Endodermal cell (in vitro differentiated cells): Measurements from ENCODE around the gene ZNF222. TPM values are rescaled to one million over a fixed set of nuclear protein-coding genes. Genes with fewer than 3 reads are reported as not detected.
A peak's percentile ranks its signal among the peaks of the same experiment; 100 is the strongest.

ENCODE experiments used
- DNase-seq: peaks from one replicate; pipeline ENCODE4 v3.0.0-alpha.2; 2017
- H3K27ac ChIP-seq: 2 replicates; pipeline ENCODE4 v1.5.1; 2013; ENCODE audit warnings: mild to moderate bottlenecking, low read depth, low read length, moderate library complexity
- H3K27me3 ChIP-seq: 2 replicates; pipeline ENCODE4 v1.6.1; 2013; ENCODE audit warnings: mild to moderate bottlenecking, low read length, moderate library complexity; ENCODE audit not compliant: insufficient read depth, control insufficient read depth, poor library complexity, severe bottlenecking
- H3K36me3 ChIP-seq: 2 replicates; pipeline ENCODE4 v1.7.0; 2013; ENCODE audit warnings: mild to moderate bottlenecking, low read length, moderate library complexity; ENCODE audit not compliant: control insufficient read depth, insufficient read depth
- H3K4me1 ChIP-seq: one replicate; pipeline ENCODE4 v1.7.0; 2013; ENCODE audit warnings: low read length; ENCODE audit not compliant: control insufficient read depth, insufficient read depth
- H3K4me3 ChIP-seq: 2 replicates; pipeline ENCODE4 v1.5.1; 2013; ENCODE audit warnings: mild to moderate bottlenecking, low read length, moderate library complexity
- H3K9ac ChIP-seq: 2 replicates; pipeline ENCODE4 v1.6.1; 2013; ENCODE audit warnings: mild to moderate bottlenecking, low read length, moderate library complexity; ENCODE audit not compliant: poor library complexity, severe bottlenecking; ENCODE audit errors: extremely low read depth
- H3K9me3 ChIP-seq: 2 replicates; pipeline ENCODE4 v1.6.1; 2013; ENCODE audit warnings: mild to moderate bottlenecking, low read length, moderate library complexity; ENCODE audit not compliant: control insufficient read depth
- H3K27ac Mint-ChIP-seq: 2 replicates; pipeline ENCODE4 v1.8.0; 2020; ENCODE audit warnings: mixed read lengths
- H3K27me3 Mint-ChIP-seq: 2 replicates; pipeline ENCODE4 v1.8.0; 2021; ENCODE audit warnings: mild to moderate bottlenecking, mixed read lengths; ENCODE audit not compliant: insufficient read depth
- H3K36me3 Mint-ChIP-seq: 2 replicates; pipeline ENCODE4 v1.8.0; 2020; ENCODE audit warnings: low read depth, mixed read lengths
- H3K4me1 Mint-ChIP-seq: 2 replicates; pipeline ENCODE4 v1.8.0; 2020; ENCODE audit warnings: mixed read lengths
- H3K4me3 Mint-ChIP-seq: 2 replicates; pipeline ENCODE4 v1.8.0; 2020; ENCODE audit warnings: mild to moderate bottlenecking, moderate library complexity, mixed read lengths
- H3K9me3 Mint-ChIP-seq: 2 replicates; pipeline ENCODE4 v1.8.0; 2020; ENCODE audit warnings: mild to moderate bottlenecking, mixed read lengths
- WGBS, 2 experiments: methylation state at CpG; one replicate each; pipeline versions ENCODE4 v1.1.5 to v1.1.7; 2013; ENCODE audit warnings: missing lambda C conversion rate in 2 of 2, mixed read lengths in 1 of 2; ENCODE audit not compliant: insufficient coverage in 1 of 2, insufficient read length in 1 of 2; 5-methylcytosine and 5-hydroxymethylcytosine counted together
- total RNA-seq, 2 donors: library from RNA; stranded (reverse); fragmentation: NEBNext Ultra II Directional in 1 of 2; extraction: Animal tissue kit (Norgen Biotek cat#: 25700) in 1 of 2; gene quantifications; 2 replicates in 1 of 2; 3 replicates in 1 of 2; pipeline ENCODE4 v1.2.1, GENCODE V29; 2021
- TF ChIP-seq, protein P1 (sequence below): fragments of 200-600 bp; sonication (generic); conservative IDR thresholded peaks from 2 replicates; pipeline ENCODE4 v1.5.0; 2021; ENCODE audit warnings: antibody characterized with exemption, mild to moderate bottlenecking

The ZNF222 gene
- total RNA-seq, 2 donors from 2014 or later = 5.0 to 6.0 TPM

DNA sequence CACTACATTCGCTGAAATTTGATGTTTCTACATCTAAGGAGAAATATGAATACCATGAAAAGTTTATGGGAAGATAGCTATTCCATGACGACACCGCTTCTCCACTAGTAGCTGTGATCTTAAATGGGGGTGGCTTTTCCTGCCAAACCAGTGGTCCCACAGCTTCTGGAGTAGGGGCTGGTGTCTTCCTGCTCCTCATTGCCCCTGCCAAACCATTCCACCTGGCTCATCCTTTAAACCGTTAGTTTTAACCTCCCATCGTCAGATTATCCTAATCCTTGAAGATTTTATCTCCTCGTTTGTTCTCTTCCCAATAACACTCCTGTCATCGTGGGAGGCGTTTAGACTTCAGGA is 23.0 kb upstream of the ZNF222 start:
- Mint-ChIP-seq H3K4me1 (peaks cover 9% of the 10 kb centered on the region), H3K4me3 (peak overlapping the region; percentile 85), H3K27ac (peak overlapping the region; percentile 86), H3K27me3 (peaks cover 14% of the 10 kb centered on the region), H3K9me3 (peaks cover 6% of the 10 kb centered on the region), H3K36me3 (peaks cover 18% of the 10 kb centered on the region)
- no peaks in the 10 kb centered on the region for H3K4me1 ChIP-seq
- no peak for DNase-seq
- H3K27ac ChIP-seq = no peak overlapping the region
- no peaks in the 10 kb centered on the region for H3K9me3 ChIP-seq
- H3K27me3 ChIP-seq = no peaks in the 10 kb centered on the region
- H3K9ac ChIP-seq = peak overlapping the region; percentile 49
- WGBS, 2 experiments = 24 to 32% methylated on average over 7 to 8 of the region's 8 CpGs
- H3K36me3 ChIP-seq = peaks cover 8% of the 10 kb centered on the region
- TF ChIP-seq, protein P1, sequence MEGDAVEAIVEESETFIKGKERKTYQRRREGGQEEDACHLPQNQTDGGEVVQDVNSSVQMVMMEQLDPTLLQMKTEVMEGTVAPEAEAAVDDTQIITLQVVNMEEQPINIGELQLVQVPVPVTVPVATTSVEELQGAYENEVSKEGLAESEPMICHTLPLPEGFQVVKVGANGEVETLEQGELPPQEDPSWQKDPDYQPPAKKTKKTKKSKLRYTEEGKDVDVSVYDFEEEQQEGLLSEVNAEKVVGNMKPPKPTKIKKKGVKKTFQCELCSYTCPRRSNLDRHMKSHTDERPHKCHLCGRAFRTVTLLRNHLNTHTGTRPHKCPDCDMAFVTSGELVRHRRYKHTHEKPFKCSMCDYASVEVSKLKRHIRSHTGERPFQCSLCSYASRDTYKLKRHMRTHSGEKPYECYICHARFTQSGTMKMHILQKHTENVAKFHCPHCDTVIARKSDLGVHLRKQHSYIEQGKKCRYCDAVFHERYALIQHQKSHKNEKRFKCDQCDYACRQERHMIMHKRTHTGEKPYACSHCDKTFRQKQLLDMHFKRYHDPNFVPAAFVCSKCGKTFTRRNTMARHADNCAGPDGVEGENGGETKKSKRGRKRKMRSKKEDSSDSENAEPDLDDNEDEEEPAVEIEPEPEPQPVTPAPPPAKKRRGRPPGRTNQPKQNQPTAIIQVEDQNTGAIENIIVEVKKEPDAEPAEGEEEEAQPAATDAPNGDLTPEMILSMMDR = no peak
- peak overlapping the region; percentile 93 for H3K4me3 ChIP-seq

DNA sequence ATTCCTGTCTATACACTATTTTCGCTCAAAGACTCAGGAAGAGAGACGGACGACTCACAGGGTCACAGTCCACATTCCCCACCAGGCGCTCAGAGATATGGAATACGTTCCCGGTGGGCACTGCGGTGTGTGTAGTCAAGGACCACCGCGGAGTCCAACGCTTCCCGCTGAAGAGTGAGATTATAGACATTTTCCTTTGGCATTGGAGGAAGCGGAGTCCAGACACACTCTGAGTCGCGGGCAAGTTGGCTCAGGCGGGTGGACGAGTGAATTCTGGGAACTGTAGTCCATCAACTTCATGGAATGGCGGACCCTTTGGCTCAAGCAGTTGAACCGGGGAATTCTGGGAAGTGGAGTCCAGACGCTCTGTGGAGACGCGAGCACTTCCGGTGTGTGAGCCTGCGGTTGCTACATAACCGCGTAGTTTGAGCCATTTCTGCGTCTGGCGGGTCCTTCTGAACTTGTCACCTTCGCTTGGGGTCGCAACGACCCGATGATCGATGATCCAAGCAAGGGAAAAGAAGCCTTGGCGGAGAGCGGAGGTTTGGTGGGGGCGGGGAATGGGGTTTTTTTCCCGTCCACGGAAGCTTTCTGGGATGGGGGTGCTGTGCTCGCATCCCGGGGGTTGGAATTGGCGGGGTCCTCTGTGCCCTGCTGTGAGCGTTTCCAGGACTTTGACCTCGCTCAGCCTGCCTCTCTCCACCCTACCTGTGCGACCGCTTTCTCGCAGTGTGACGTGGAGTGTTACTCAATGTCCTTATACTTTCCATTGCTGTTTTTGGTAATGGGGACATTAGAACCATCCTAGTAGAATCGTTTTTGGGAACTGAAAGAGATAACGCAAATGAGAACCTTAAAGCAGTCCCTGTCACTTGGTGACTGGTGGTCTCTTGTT is 22.4 kb upstream of the ZNF222 start, which contains the start of gene ZNF230:
TSS of gene ZNF230 (plus strand) at position 392 of the 895 bp plus-strand sequence. CDS start 4,122 bp downstream, outside the sequence.
- Mint-ChIP-seq H3K27ac (peak within 1 kb of the TSS; percentile 86), H3K9me3 (peaks cover 6% of the 10 kb centered on the region), H3K27me3 (peaks cover 14% of the 10 kb centered on the region), H3K4me1 (peaks cover 9% of the 10 kb centered on the region), H3K4me3 (peak within 1 kb of the TSS; percentile 85), H3K36me3 (peaks cover 19% of the 10 kb centered on the region)
- H3K9me3 ChIP-seq = no peaks in the 10 kb centered on the region
- TF ChIP-seq, protein P1 = no peak
- peak; percentile 95 for DNase-seq
- no peaks in the 10 kb centered on the region for H3K4me1 ChIP-seq
- peaks cover 5% of the 10 kb centered on the region for H3K36me3 ChIP-seq
- WGBS, 2 experiments = 1% methylated on average over 25 to 47 of the region's 48 CpGs
- H3K4me3 ChIP-seq = peak within 1 kb of the TSS; percentile 93
- H3K27ac ChIP-seq = no peak within 1 kb of the TSS
- H3K27me3 ChIP-seq = no peaks in the 10 kb centered on the region
- H3K9ac ChIP-seq = peak within 1 kb of the TSS; percentile 49

DNA sequence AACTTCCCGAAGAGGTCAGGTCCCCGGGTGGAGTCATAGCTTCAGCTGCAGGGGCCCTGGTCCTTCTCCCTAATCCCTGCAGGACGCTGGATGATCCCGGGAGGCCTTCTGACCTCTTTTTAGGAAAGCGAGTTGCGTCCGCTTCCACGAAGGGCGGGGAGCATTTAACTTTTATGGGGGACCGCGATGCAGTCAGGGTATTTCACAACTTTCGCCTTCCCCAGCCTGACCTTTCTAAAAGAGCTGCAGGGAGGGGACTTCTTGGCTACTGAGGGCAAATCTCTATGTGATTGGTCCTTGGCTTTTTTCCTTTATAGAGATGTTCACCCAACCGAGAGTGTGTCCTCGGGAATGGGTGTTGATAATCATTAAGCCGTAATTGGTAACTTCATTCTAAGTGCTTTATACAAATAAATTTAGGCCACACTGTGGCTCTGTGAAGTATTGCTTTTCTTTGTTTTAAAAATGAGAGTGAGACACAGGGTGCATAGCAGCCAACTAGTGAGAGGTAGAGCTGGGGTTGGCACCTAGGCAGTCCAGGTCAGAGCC is 21.6 kb upstream of the ZNF222 start:
- peak overlapping the region; percentile 93 for H3K4me3 ChIP-seq
- H3K4me1 Mint-ChIP-seq = peaks cover 9% of the 10 kb centered on the region
- no peak overlapping the region for H3K27ac ChIP-seq
- peaks cover 11% of the 10 kb centered on the region for H3K9me3 Mint-ChIP-seq
- peak overlapping the region; percentile 85 for H3K4me3 Mint-ChIP-seq
- H3K9ac ChIP-seq = peak overlapping the region; percentile 42
- no peaks in the 10 kb centered on the region for H3K27me3 ChIP-seq
- TF ChIP-seq, protein P1 = no peak
- H3K9me3 ChIP-seq = no peaks in the 10 kb centered on the region
- H3K27ac Mint-ChIP-seq = no peak overlapping the region
- H3K36me3 ChIP-seq = peaks cover 7% of the 10 kb centered on the region
- peak; percentile 60 for DNase-seq
- no peaks in the 10 kb centered on the region for H3K4me1 ChIP-seq
- WGBS, 2 experiments = 10 to 11% methylated on average over 13 to 15 of the region's 15 CpGs
- H3K27me3 Mint-ChIP-seq = peaks cover 14% of the 10 kb centered on the region
- peaks cover 24% of the 10 kb centered on the region for H3K36me3 Mint-ChIP-seq
